ENCODE results near the gene WDR91.

Gene WDR91

GRCh38 chr7:135180122-135180521 is 31.2 kb downstream of the WDR91 start:
- no peak for TF ChIP-seq CTCF (conservative IDR thresholded peaks at IDR 0.05; ENCODE audit: low read depth, low read length)
- H3K79me2 ChIP-seq (ENCODE audit: insufficient read depth, low read depth): no peaks in the 10 kb centered on the region

GRCh38 chr7:135179321-135179925 is 31.9 kb downstream of the WDR91 start:
- Histone ChIP-seq H3K36me3 (ENCODE audit: insufficient read depth) (no peaks in the 10 kb centered on the region), H3K9ac (no peak overlapping the region), H3K27ac (no peak overlapping the region), H3K4me2 (no peak overlapping the region), H3K4me3 (IDR thresholded peaks at IDR 0.05; ENCODE audit: insufficient read depth, low read depth, low read length) (no peak overlapping the region), H2AFZ (ENCODE audit: low read depth) (no peak overlapping the region), H3K4me1 (ENCODE audit: low read depth, poor library complexity, severe bottlenecking) (no peaks in the 10 kb centered on the region), H3K27me3 (ENCODE audit: insufficient read depth, low read depth) (no peaks in the 10 kb centered on the region), H4K20me1 (ENCODE audit: insufficient read depth) (no peaks in the 10 kb centered on the region), H3K79me2 (ENCODE audit: insufficient read depth, low read depth) (no peaks in the 10 kb centered on the region)
- no peak for TF ChIP-seq CTCF (conservative IDR thresholded peaks at IDR 0.05; ENCODE audit: low read depth, low read length)

More at GRCh38 chr7:135180122-135180521, 31.2 kb downstream of the WDR91 start:
- Histone ChIP-seq H4K20me1 (ENCODE audit: insufficient read depth) (no peaks in the 10 kb centered on the region), H3K9ac (no peak overlapping the region), H3K27me3 (ENCODE audit: insufficient read depth, low read depth) (no peaks in the 10 kb centered on the region), H3K4me1 (ENCODE audit: low read depth, poor library complexity, severe bottlenecking) (peaks cover 4% of the 10 kb centered on the region), H2AFZ (ENCODE audit: low read depth) (no peak overlapping the region), H3K4me3 (IDR thresholded peaks at IDR 0.05; ENCODE audit: insufficient read depth, low read depth, low read length) (no peak overlapping the region), H3K4me2 (no peak overlapping the region), H3K27ac (no peak overlapping the region), H3K36me3 (ENCODE audit: insufficient read depth) (no peaks in the 10 kb centered on the region)

GRCh38 chr7:135178364-135178763 is 33.0 kb downstream of the WDR91 start:
- no peak overlapping the region for H3K9ac ChIP-seq

GRCh38 chr7:135177028-135177696 is 34.2 kb downstream of the WDR91 start:
- no peak overlapping the region for H2AFZ ChIP-seq (ENCODE audit: low read depth)
- no peak for TF ChIP-seq CTCF (conservative IDR thresholded peaks at IDR 0.05; ENCODE audit: low read depth, low read length)

More at GRCh38 chr7:135178364-135178763, 33.0 kb downstream of the WDR91 start:
- Histone ChIP-seq H3K27me3 (ENCODE audit: insufficient read depth, low read depth) (no peaks in the 10 kb centered on the region), H2AFZ (ENCODE audit: low read depth) (no peak overlapping the region), H3K36me3 (ENCODE audit: insufficient read depth) (no peaks in the 10 kb centered on the region), H3K4me3 (IDR thresholded peaks at IDR 0.05; ENCODE audit: insufficient read depth, low read depth, low read length) (no peak overlapping the region), H3K79me2 (ENCODE audit: insufficient read depth, low read depth) (no peaks in the 10 kb centered on the region), H4K20me1 (ENCODE audit: insufficient read depth) (no peaks in the 10 kb centered on the region), H3K27ac (no peak overlapping the region), H3K4me2 (no peak overlapping the region), H3K4me1 (ENCODE audit: low read depth, poor library complexity, severe bottlenecking) (no peaks in the 10 kb centered on the region)
- no peak for TF ChIP-seq CTCF (conservative IDR thresholded peaks at IDR 0.05; ENCODE audit: low read depth, low read length)

More at GRCh38 chr7:135177028-135177696, 34.2 kb downstream of the WDR91 start:
- no peak overlapping the region for H3K27ac ChIP-seq
- H3K4me2 ChIP-seq: no peak overlapping the region
- no peaks in the 10 kb centered on the region for H3K36me3 ChIP-seq (ENCODE audit: insufficient read depth)
- H3K9ac ChIP-seq: no peak overlapping the region
- no peak overlapping the region for H3K4me3 ChIP-seq (IDR thresholded peaks at IDR 0.05; ENCODE audit: insufficient read depth, low read depth, low read length)
- no peaks in the 10 kb centered on the region for H3K4me1 ChIP-seq (ENCODE audit: low read depth, poor library complexity, severe bottlenecking)
- no peaks in the 10 kb centered on the region for H3K27me3 ChIP-seq (ENCODE audit: insufficient read depth, low read depth)
- no peaks in the 10 kb centered on the region for H3K79me2 ChIP-seq (ENCODE audit: insufficient read depth, low read depth)
- H4K20me1 ChIP-seq (ENCODE audit: insufficient read depth): no peaks in the 10 kb centered on the region

Data from KMS-11 (cell line).